Karpas-422 (cell line): ENCODE data around the gene ELAC2. TPM values are rescaled to one million over a fixed set of nuclear protein-coding genes. Genes with fewer than 3 reads are reported as not detected.

ENCODE experiments used
- DNase-seq: peaks from one replicate; pipeline ENCODE4 v3.0.0-alpha.2; 2015
- H2AFZ ChIP-seq: fragments of 200-600 bp; sonication (generic); 2 replicates; pipeline ENCODE4 v1.6.1; 2014; ENCODE audit warnings: antibody characterized with exemption, low read length, mixed read lengths
- H3K27ac ChIP-seq: fragments of 200-600 bp; sonication (generic); 2 replicates; pipeline ENCODE4 v1.5.1; 2014; ENCODE audit warnings: mild to moderate bottlenecking, low read length, moderate library complexity
- H3K27me3 ChIP-seq: fragments of 200-600 bp; sonication (generic); 2 replicates; pipeline ENCODE4 v1.6.1; 2014; ENCODE audit warnings: low read length, mixed read lengths
- H3K36me3 ChIP-seq: fragments of 200-600 bp; sonication (generic); 2 replicates; pipeline ENCODE4 v1.6.1; 2014; ENCODE audit warnings: low read length, mixed read lengths; ENCODE audit not compliant: insufficient read depth
- H3K4me1 ChIP-seq: fragments of 200-600 bp; sonication (generic); 2 replicates; pipeline ENCODE4 v1.6.1; 2014; ENCODE audit warnings: mild to moderate bottlenecking, low read length, mixed read lengths
- H3K4me2 ChIP-seq: fragments of 200-600 bp; sonication (generic); 2 replicates; pipeline ENCODE4 v1.6.1; 2014; ENCODE audit warnings: low read length, low read depth, mild to moderate bottlenecking; ENCODE audit not compliant: poor library complexity, severe bottlenecking
- H3K4me3 ChIP-seq: fragments of 200-600 bp; sonication (generic); 2 replicates; pipeline ENCODE4 v1.5.1; 2014; ENCODE audit warnings: mild to moderate bottlenecking, antibody characterized with exemption, low read length, mixed read lengths
- H3K79me2 ChIP-seq: fragments of 200-600 bp; sonication (generic); 2 replicates; pipeline ENCODE4 v1.6.1; 2014; ENCODE audit warnings: mild to moderate bottlenecking, low read length, mixed read lengths
- H3K9ac ChIP-seq: fragments of 200-600 bp; sonication (generic); 2 replicates; pipeline ENCODE4 v1.6.0; 2014; ENCODE audit warnings: low read length
- H3K9me2 ChIP-seq: fragments of 200-600 bp; sonication (generic), shearing (Covaris generic); replicated peaks from 2 replicates; pipeline ENCODE4 v1.6.0; 2014; ENCODE audit warnings: mild to moderate bottlenecking, low read length, moderate library complexity; ENCODE audit not compliant: insufficient read depth
- H3K9me3 ChIP-seq: fragments of 300-700, 200-600 bp; sonication (generic); 2 replicates; pipeline ENCODE4 v1.6.1; 2014; ENCODE audit warnings: low read length, mixed read lengths
- H4K20me1 ChIP-seq: fragments of 200-600 bp; sonication (generic); 2 replicates; pipeline ENCODE4 v1.6.1; 2014; ENCODE audit warnings: mild to moderate bottlenecking, antibody characterized with exemption, low read length, low read depth; ENCODE audit not compliant: insufficient read depth
- total RNA-seq: library from RNA; depleted of rRNA; stranded (reverse); fragments of >200 nt; shearing (Covaris generic); gene quantifications from 2 replicates; pipeline ENCODE4 v1.2.3, GENCODE V29; 2014; ENCODE audit warnings: low replicate concordance

Gene ELAC2
- total RNA-seq, 1 experiment from 2014 or later: 126 TPM

DNA sequence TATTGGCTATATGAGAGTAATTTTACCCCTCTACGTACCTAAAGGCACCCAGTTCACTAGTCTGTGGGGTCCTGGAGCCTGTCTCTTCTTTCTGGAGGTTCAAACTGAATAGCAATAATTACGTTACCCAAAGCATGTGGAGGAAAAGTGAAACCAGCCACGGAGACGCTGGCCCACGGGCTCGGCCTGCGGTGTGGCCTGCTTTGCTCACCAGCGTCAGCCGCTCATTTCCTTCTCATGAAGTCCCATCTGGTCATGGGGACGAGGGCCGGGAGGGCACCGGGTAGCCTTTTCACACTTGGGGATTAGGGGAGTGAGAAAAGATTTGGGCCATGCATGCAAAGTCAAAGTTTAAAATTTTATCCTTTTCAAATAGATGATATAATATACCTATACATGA is 26.9 kb downstream of the ELAC2 start:
- Histone ChIP-seq H3K9me3 (no peaks in the 10 kb centered on the region), H3K9me2 (no peaks in the 10 kb centered on the region), H2AFZ (no peak overlapping the region), H3K9ac (no peak overlapping the region), H3K27ac (peak overlapping the region; percentile 98), H3K4me3 (no peak overlapping the region), H3K36me3 (peaks cover 38% of the 10 kb centered on the region; the same call in 1 of the 2 replicates), H4K20me1 (no peaks in the 10 kb centered on the region), H3K27me3 (no peaks in the 10 kb centered on the region), H3K79me2 (no peaks in the 10 kb centered on the region), H3K4me2 (no peak overlapping the region), H3K4me1 (peaks cover 57% of the 10 kb centered on the region)
- no peak for DNase-seq

DNA sequence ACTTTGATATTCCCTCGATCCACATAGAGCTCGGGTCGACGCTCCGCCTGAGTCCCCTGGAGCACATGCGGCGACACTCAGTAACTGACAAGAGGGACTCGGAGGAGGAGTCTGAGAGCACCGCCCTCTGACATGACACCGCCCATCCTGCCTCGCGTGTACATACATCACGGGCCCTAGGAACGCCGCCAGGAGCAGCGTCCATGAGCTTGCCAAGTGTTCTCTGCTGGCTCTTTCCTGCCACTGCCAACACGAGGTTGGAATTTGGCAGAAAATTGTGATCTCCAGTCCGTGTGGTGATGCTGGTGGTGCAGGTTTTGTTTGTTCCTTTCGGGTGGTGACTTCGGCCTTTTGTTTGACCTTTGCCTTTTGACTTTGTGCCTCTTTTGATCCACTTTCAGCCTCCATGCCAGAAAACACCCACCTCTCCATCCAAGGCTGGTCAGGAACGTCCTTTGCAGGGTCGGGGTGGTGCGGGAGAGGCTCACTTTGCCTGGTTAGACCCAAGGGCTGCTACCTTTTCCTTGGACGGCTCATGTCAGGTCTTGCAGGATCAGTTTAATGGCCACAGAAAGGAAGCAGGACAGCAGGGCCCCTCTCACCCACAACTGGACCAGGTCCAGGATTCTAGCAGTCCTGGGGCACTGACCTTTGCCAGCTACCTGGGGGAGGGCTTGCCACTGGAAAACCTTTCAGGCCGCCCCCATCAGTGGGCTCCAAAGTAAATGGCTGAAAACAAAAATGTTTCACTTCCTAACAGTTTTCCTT is 27.6 kb downstream of the ELAC2 start:
- Histone ChIP-seq H3K27me3 (no peaks in the 10 kb centered on the region), H3K36me3 (peaks cover 32% of the 10 kb centered on the region; the same call in 1 of the 2 replicates), H3K4me2 (peak overlapping the region; percentile 83), H2AFZ (no peak overlapping the region), H3K4me1 (peaks cover 64% of the 10 kb centered on the region), H3K9me3 (no peaks in the 10 kb centered on the region), H3K9me2 (no peaks in the 10 kb centered on the region), H3K27ac (peak overlapping the region; percentile 98), H3K4me3 (peak overlapping the region; percentile 32; the same call in 1 of the 2 replicates), H3K79me2 (no peaks in the 10 kb centered on the region), H3K9ac (peak overlapping the region; percentile 66), H4K20me1 (no peaks in the 10 kb centered on the region)
- peak; percentile 48 for DNase-seq

DNA sequence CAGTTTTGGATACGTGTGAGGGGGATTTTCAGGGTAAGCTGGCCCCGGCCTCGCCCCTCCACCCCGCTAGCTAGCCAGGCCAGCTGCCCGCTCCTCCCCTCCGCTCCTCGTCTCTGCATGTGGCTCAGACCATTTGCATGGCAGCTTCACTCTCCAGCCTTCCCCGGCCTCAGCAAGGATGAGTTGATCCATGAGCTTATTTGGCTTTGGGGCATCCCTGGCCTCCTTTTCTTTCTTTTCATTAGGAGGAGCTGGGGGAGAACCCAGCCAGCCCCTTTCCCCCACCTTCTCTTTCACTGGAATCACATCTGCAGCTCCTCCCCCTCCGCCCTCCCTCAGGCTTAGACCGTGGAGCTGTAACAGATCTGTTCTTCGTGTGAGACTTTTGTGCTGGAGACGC is 30.7 kb downstream of the ELAC2 start:
- no peaks in the 10 kb centered on the region for H4K20me1 ChIP-seq
- H3K9me3 ChIP-seq: no peaks in the 10 kb centered on the region
- H3K4me1 ChIP-seq: peaks cover 78% of the 10 kb centered on the region
- peak overlapping the region; percentile 98 for H3K27ac ChIP-seq
- H3K36me3 ChIP-seq: peaks cover 21% of the 10 kb centered on the region; the same call in 1 of the 2 replicates
- no peaks in the 10 kb centered on the region for H3K27me3 ChIP-seq
- H3K9ac ChIP-seq: peak overlapping the region; percentile 81
- peak; percentile 83 for DNase-seq
- no peaks in the 10 kb centered on the region for H3K9me2 ChIP-seq
- H3K4me2 ChIP-seq: peak overlapping the region; percentile 83
- no peak overlapping the region for H2AFZ ChIP-seq
- H3K79me2 ChIP-seq: no peaks in the 10 kb centered on the region
- H3K4me3 ChIP-seq: peak overlapping the region; percentile 66

- H2AFZ ChIP-seq: no peak overlapping the region
- H3K4me3 ChIP-seq: peak overlapping the region; percentile 66
- H3K9me3 ChIP-seq: no peaks in the 10 kb centered on the region
- H3K27ac ChIP-seq: peak overlapping the region; percentile 98
- H3K9ac ChIP-seq: peak overlapping the region; percentile 81
- H3K4me2 ChIP-seq: peak overlapping the region; percentile 83
- H3K36me3 ChIP-seq: peaks cover 9% of the 10 kb centered on the region; the same call in 1 of the 2 replicates
- no peaks in the 10 kb centered on the region for H3K27me3 ChIP-seq
- no peaks in the 10 kb centered on the region for H3K9me2 ChIP-seq
- DNase-seq: peak; percentile 90
- H3K4me1 ChIP-seq: peaks cover 68% of the 10 kb centered on the region
- no peaks in the 10 kb centered on the region for H4K20me1 ChIP-seq
- H3K79me2 ChIP-seq: no peaks in the 10 kb centered on the region
These were observed 32.2 kb downstream of the ELAC2 start for GRCh38 chr17:12985431-12986293.

DNA sequence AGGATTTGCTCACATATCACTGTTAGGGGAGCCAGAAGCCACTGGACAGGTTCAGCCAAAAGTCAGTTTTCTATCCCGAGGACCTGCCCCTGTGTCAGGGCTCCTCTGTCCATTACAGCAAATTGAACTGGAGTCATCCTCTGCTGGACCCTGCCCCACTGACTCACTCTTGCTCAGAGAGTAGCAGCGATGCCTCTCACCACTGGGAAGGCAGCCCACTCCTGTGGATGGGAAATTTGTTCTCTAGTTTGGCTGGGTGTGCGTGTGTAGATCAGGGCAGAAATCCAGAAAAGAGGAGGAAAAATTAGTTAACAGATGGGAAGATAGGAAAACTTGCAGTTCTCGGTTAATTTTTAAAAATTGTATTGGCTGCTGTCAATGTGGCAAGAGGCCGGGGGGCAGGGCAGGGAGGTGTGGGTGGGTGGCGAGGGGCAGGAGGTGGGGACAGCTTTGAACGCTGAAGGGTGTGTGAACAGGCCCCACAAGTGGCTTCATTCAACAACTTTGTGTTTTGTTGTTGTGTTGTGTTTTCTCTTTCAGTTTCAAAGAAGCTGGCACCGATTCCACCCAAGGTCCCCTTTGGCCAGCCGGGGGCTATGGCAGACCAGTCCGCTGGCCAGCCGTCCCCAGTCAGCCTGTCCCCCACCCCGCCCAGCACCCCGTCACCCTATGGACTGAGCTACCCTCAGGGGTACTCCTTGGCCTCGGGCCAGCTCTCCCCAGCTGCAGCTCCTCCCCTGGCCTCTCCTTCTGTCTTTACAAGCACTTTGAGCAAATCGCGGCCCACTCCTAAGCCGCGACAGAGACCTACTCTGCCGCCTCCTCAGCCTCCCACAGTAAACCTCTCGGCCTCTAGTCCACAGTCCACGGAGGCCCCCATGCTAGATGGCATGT is 33.6 kb downstream of the ELAC2 start:
- no peaks in the 10 kb centered on the region for H3K27me3 ChIP-seq
- H3K9me2 ChIP-seq: no peaks in the 10 kb centered on the region
- no peak overlapping the region for H2AFZ ChIP-seq
- no peaks in the 10 kb centered on the region; the same call in 1 of the 2 replicates for H3K36me3 ChIP-seq
- H3K79me2 ChIP-seq: no peaks in the 10 kb centered on the region
- H3K9ac ChIP-seq: peak overlapping the region; percentile 81
- no peaks in the 10 kb centered on the region for H3K9me3 ChIP-seq
- H3K4me3 ChIP-seq: peak overlapping the region; percentile 66
- peak overlapping the region; percentile 98 for H3K27ac ChIP-seq
- peak overlapping the region; percentile 83 for H3K4me2 ChIP-seq
- peaks cover 54% of the 10 kb centered on the region for H3K4me1 ChIP-seq
- H4K20me1 ChIP-seq: no peaks in the 10 kb centered on the region
- peak; percentile 67 for DNase-seq

DNA sequence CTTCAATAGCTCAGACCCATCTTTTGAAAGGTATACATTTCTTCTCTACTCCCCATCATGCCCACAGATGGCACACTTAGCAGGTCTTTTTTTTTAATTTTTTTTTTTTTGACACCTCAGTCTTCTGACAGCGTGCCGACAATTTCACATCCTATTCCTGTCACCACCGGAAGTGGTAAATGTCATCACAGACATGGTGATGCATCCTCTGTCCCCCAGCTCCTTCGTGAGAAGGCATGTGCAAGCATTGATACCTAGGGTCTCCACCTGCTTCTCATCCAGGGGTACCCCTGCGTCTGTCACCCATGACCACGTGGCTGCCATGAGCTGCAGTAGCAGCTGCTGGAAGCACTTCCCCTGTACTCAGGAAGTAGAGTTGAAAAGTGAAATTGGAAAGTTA is 35.6 kb downstream of the ELAC2 start:
- Histone ChIP-seq H3K9ac (no peak overlapping the region), H3K9me3 (no peaks in the 10 kb centered on the region), H3K36me3 (no peaks in the 10 kb centered on the region; the same call in 1 of the 2 replicates), H3K4me2 (no peak overlapping the region), H3K9me2 (no peaks in the 10 kb centered on the region), H3K4me3 (no peak overlapping the region), H3K79me2 (no peaks in the 10 kb centered on the region), H3K27me3 (no peaks in the 10 kb centered on the region), H3K27ac (no peak overlapping the region), H2AFZ (no peak overlapping the region), H4K20me1 (no peaks in the 10 kb centered on the region), H3K4me1 (peaks cover 34% of the 10 kb centered on the region)
- DNase-seq: no peak

DNA sequence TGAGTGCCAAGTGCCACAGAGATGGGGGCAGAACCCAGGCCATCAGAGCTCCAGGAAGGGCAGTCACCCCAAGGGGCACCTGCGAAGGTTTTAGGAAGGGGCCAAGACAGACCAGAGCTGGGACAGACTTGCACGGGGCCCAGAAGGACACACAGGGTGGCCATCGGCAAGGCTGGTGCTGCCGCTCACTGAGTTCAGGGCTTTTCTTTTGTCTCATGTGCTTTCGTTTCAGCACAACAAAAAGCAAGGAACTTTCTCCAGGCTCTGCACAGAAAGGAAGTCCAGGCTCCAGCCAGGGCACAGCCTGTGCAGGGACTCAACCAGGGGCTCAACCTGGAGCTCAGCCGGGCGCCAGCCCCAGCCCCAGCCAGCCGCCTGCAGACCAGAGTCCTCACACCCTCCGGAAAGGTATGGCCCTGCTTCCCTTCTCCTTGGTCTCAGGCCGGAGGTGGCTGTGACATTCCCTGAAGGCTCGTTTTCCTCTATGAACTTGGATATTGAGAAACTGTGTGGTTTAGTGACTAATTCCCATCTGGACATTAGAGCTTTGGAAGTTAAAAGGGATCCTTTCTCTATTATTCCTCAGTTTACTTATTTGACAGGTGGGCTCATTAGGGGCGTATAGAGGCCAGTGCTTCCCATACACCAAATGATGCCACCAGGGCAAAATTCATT is 37.9 kb downstream of the ELAC2 start:
- H3K4me2 ChIP-seq: no peak overlapping the region
- DNase-seq: no peak

More for the DNA sequence above, 37.9 kb downstream of the ELAC2 start:
- Histone ChIP-seq H3K36me3 (no peaks in the 10 kb centered on the region; the same call in 1 of the 2 replicates), H3K9me2 (no peaks in the 10 kb centered on the region), H3K4me1 (peaks cover 12% of the 10 kb centered on the region), H4K20me1 (no peaks in the 10 kb centered on the region), H2AFZ (no peak overlapping the region), H3K27me3 (no peaks in the 10 kb centered on the region), H3K27ac (no peak overlapping the region), H3K4me3 (no peak overlapping the region), H3K79me2 (no peaks in the 10 kb centered on the region), H3K9me3 (no peaks in the 10 kb centered on the region), H3K9ac (no peak overlapping the region)
